ENCODE measurements around the gene ABLIM3.

Gene ABLIM3

DNA sequence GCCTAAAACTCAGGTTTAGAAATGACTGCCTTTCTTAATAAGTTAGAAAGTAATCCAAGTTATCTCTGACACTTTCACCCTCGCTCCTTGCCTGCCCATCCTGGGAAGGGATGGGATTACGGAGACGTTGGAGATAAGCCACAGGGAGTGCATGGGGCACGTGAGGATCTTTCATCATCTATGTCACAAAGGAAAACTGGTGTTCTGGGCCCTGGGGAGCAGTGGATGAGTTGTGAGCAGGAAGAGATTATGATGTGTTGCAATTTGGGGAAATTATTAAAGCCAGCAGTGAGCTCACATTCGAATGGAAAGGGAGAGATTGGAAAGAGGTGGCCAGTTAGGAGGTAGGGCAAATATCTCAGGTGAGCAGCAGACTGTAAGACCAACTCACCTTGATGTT, 143.2 kb downstream of the ABLIM3 start:
- DNase-seq, result no peak

DNA sequence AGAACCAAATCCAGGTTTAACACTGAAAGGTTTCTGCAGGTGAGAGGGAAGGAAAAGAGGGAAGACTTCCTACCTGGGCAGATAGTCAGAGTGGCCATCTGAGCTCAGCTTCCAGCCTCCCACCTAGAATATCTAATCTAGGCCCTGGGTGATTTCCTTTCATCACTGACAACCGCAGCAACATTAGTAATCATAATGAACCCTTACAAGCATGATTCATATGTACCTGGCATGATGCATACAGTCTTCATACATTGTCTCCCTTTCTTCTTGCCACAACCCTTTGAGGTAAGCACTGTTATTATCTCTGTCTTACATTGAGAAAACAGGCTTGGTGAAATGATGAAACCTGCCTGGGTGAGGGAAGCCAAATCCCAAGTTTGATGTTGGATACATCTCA, 143.9 kb downstream of the ABLIM3 start:
- DNase-seq, result no peak

DNA sequence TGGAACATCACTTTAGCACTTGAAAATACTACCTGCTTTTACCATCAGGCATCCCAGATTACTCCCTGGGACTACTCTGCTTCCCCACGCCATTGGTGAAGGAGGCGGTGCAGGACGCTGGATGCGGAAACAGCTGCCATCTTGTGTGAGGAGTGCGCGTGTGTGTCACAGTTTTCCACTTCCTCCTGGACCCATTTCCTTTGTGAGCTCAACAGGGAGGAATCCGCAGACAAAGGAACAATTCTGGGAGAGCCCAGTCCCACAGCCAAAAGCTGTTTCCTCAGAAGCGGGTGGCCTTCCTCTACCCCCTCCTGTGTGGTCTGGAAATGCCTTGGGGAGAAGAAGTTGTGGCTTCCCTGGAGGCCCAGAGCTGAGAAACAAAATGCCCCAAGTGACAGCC, 147.1 kb downstream of the ABLIM3 start:
- no peak for DNase-seq

DNA sequence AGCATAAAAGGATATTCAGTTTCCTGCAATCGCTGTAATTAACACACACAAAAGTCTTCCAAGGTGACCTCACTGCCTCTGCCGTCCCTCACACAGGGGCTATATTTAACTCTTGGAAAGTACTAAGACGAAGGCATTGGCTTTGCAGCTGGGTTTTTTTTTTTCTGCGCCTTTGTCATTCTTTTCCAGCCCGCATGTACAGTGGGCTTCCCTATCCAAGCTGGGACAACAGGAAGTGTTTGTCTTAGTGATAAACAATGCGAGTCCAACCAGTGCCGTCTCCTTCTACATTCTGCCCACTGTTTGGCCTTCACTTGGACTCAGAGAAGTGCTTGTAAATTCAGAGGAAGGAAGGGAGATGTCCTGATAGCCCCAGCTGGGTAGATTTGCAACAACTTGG, 148.0 kb downstream of the ABLIM3 start:
- no peak for DNase-seq

DNA sequence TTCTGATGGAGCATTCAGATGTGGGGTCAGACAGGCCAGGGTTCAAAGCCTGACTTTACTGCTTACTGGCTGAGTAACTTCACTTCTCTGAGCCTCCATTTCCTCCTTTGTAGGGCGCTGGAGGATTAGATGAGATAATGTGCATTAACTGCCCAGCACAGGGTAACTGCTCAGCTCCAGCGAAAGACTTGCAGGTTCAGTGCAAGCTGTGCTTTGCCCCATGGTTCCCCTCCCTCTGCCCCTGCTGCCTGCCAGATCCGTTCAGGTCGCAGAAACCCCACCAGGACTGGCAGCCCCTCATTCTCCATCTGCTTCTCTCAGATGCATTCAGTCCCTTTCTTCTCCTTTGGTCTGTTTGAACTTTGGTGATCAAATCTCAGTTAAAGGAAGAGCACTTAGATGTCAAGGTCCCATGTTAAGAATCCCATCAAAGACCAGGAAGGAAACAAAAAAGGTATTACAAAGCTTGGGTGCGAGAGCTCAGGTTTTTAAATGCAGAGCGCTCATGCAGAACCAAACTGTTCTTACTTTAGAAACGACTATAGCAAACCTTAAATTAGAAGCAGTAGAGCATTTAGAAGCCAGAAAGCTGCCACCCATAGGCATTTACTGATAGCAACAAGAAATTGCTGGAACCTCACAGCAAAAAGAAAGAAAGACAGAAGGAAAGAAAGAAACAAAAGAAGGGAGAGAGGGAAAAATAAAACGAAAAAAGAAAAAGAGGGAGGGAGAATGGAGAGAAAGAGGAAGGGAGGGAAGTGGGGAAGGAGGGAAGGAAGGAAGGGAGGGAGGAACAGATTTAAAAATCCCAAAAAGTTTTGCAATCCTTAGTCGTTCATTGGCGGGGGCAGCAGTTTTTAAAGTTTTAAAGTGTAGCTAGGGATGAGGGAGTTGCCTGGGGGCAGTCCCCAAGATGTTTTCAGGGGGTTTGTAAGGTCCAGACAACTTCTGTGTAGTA, 153.9 kb downstream of the ABLIM3 start:
- peak in 2 of 6 experiments; percentile 33 to 49 for DNase-seq

DNA sequence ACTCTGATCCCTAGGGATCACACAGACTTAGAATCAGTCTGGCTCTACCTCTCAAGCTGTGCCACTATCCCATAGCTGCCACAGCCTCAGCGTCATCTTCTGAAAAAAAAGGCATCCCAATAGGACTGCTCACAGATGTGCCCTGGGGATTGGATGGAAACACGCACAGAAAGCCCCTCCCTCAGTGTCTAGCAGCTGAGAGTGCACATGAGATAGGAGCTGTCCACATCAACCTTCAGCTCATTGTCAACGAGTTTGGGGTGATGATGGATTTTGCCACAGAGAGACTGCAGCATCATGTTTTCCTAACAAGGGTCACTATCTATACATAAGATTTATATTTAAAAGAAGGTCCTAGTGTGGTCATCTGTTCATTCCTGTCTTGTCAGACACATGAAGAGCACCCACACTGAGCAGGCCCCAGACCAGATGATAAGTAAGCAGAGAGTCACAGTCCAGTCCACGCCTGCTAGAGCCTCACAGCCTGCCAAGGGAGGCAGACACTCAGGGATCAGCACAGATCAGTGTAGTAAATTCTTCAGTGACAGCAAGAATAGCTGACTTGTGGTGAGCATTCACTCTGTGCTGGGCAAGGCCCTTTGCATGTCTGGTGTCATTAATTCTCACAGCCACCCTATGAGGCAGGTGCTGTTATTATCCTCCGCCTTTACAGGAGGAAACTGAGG, 156.2 kb downstream of the ABLIM3 start:
- no peak for DNase-seq

DNA sequence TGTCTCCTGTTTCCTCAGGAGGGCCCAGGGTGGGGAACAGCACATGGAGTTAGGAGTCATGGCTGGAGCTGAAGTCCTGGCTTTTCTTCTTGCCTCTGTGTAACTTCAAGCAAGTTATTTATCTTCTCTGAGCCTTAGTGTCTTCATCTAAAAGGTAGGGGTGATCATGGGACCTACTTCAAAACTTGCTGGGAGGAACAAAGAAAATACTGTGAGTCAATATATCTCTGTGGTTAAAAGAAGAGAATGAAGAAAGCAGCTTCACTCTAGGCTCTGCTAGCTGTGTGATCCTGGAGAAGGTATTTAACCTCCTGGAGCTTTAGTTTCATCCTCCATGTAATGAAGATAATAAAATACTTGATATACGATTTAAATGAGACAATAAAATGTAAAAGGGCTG, 156.9 kb downstream of the ABLIM3 start:
- peak in 3 of 6 experiments; percentile 52 to 60 (median 53) for DNase-seq

DNA sequence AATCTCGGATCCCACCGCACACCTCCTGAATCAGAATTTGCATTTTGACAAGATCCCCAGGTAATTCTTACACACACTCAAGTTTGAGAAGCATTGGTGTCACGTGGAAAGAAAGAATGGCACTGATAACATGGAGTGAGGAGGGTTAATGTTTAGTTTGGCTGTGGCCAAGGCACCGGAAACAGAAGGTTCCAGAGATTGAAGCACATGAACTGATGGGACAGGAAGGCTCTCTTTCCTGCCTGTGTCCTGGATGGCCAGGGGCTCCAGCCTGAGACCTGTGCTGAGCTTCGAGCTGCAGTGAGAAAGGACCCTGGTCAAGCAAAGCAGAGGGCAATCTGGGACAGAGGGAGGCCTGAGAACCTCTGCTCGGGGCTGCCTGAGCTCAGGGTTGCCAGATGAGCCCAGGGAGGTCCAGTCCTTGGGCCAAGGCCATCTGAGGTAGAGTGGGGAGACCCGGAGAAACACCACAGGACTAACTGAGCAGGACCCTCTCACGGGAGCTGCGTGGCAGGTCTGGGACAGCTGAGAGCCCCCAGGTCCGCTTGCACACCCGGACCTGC, 157.6 kb downstream of the ABLIM3 start:
- no peak for DNase-seq

DNA sequence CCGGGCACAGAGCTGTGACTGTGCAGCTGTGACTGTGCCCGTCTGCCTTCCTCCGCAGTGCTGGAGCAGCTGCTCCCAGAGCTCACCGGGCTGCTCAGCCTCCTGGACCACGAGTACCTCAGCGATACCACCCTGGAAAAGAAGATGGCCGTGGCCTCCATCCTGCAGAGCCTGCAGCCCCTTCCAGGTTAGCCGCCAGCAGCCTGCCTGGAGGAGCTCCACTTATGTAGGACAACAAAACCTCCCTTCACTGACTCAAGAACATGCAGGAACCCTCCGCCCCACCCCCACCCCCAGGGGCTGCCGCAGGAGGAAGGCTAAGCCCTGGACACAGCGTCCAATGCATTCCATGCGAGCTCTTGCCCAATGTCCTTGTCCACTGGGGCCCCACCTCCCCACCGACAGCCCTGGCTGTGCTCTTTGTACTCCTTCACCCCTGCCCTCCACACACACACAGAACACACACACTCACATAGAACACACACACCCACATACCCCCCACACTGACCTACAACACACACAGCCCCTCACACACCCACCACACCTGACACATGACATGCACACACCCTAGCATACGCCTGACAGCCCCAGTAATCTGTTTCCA, 158.3 kb downstream of the ABLIM3 start:
- DNase-seq, result no peak

DNA sequence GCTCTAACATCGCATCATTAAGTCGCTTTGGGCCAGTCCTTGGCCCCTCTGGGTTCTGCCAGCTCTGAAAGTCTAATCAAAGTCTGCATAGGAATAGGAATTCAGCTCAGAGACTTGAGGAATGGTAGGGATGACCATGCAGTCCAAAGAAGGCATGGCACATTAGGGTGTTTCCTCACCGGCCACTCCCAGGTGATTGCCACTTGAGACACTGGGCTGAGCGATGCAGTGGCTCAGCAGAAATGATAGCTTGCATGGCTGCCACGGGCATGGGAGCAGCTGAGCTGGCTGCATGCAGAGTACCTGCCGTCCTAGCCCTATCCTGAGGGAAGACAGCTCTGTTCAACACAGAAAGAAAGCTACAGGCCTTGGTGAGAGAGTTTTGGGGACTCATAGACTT, 159.1 kb downstream of the ABLIM3 start:
- DNase-seq, result no peak

DNA sequence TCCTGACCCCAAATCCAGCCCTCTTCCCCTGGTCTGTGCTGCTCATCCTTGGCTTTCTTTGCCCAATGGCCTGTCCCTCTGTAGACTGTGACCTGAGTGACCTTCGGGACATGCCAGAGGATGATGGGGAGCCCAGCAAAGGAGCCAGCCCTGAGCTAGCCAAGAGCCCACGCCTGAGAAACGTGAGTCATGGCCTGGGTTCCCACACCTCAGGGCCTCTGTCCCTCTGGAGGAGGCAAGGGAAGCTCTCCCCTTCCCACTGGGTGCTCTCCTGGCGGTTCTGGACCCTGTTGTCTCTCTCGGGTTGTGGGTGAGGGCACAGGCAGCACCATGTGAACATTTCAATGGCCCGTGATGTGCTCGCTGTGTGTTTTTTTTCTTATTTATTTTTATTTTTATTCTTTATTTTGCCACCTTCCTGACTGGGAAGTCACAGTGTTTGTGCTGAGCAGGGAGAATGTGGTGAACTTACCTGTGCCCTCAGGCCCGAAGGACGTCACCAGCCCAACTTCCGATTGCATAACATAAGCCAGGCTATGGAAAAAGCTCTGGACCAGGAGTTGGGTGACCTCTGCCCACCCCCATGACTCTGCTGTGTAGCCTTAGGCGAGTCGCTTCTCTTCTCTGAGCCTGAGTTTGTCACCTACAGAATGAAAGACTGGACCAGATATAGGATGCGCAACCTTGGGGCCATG, 159.9 kb downstream of the ABLIM3 start:
- DNase-seq, result no peak

DNA sequence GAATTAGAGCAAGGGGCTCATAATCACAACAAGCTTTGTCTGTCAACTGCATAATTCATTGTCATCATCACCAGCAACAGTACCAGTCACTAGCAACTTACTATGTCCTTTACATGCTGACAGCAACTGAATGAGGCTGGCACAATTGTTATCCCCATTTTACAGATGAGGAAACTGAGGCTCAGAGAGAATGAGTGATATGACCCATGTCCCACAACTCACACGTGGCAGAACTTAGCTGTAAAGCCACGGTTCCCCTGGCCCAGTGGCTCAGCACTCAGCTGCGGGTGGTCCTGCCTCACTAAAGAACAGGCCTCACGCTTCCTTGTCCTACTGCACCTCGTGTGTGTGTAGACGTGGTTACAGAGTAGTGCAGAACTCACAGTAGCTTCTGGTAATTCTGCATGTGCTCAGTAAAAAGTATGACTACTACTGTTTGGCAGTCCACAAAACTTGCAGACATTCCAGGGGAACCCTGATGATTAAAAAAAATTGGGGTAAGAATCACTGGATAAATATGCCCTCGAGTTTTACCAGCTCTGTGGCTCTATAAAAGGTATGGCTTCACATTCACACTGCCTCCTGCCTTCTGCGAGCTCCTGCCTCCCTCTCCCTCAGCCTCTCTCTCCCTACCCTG, 160.6 kb downstream of the ABLIM3 start:
- no peak for DNase-seq

DNA sequence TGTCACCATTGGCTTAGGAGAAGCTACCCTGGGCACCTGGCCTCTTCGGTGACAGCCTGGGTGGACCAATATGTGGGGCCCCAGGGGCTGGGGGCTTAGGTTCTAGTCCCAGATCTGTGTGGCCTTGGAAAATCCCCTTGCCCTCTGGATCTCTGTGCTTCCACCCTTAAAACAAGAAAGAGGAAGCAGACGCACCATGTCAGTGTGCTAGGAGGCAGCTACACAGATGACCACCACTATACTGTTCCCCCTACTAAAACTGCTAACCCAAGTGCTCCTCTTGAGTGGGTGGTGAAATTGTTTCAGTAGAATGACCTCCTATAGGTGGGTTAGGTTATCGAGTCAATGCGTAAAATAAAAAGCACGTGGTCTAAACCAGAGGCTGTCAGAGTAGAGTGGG, 161.3 kb downstream of the ABLIM3 start:
- no peak for DNase-seq

DNA sequence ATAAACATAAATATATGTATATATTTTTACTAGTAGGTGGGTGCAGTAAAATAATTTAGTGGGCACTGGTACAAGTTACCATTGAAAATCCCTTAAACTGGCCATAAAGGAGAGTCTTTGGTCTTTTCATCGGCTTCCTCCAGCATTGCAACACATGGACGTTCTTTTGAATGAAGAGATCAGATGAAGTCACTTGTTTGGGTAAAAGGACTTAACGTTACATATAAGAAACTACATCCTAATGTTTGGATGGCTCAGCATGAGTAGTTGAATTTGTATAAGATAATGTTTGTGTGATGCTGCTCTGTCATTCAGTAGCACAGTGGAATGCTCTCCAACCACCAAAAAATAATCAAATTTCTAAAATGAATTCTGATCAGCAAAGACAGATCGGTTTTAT, 161.9 kb downstream of the ABLIM3 start:
- DNase-seq, result no peak

DNA sequence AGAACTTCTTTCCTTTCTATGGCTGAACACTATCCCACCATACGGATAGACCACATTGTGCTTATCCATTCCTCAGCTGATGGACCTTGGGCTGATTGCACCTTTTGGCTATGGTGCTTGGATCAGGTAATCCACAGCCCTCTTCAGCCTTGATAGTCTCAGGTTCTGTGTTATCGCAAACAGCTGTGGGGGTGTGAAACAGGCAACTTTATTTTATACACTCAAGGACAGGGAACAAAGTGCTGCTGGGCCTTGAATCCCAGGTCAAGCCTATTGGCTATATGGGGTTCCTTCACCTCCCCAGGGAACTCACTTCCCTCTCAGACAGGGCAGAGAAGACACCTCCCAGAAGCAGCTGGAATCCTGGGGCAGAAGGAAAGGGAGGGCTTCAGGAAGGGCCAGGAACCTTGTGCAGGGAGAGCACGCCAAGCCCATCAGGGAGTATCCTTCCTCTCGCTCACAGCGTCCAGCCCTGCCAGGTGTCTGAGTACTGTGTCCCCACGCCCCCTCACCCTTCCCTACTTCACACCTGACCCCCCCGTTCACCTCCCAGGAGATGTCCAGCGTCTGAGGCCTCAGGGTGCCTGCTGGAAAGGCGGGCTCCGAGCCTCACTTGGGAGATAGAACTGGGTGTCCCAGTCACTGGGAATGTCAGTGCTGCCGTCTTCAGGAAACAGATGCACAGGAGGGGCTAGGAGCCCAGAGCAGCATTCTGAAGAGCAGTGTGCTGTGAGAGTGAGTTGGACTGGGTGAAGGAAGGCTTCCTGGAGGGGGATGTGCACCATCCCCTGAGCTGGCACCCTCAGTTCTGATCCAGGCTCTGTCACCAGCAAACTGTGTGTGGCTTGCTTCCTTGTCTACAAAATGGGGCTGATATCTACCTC, 163.1 kb downstream of the ABLIM3 start:
- DNase-seq, result no peak

DNA sequence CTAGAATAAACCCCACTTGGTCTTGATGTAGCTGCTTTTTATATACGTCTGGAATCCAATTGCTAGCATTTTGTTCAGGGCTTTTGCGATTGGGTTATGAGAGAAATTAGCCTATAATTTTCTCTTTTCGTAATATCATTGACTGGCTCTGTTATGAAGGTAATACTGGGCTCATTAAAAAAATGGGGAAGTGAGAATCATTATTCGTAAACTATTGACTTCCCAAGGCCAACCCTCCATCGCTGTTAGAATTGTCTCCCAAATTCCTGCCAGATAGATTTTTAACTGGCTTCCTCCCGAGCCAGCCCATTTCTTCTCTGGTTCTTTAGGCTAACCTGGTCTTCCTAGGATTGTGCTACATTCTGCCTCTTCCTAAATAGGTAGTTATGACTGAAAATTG, 168.1 kb downstream of the ABLIM3 start:
- no peak for DNase-seq

All from stimulated activated naive CD4-positive, alpha-beta T cell (primary cell).